GM19324 (cell line): ENCODE results near the gene ILF3.

Experiments
- ATAC-seq: cut with Tn5 transposase; IDR thresholded peaks from one replicate; pipeline ENCODE4 v1.9.1; 2021; ENCODE audit warnings: mild to moderate bottlenecking, moderate library complexity; ENCODE audit not compliant: unreplicated experiment, low FRiP score

The ILF3 gene

DNA sequence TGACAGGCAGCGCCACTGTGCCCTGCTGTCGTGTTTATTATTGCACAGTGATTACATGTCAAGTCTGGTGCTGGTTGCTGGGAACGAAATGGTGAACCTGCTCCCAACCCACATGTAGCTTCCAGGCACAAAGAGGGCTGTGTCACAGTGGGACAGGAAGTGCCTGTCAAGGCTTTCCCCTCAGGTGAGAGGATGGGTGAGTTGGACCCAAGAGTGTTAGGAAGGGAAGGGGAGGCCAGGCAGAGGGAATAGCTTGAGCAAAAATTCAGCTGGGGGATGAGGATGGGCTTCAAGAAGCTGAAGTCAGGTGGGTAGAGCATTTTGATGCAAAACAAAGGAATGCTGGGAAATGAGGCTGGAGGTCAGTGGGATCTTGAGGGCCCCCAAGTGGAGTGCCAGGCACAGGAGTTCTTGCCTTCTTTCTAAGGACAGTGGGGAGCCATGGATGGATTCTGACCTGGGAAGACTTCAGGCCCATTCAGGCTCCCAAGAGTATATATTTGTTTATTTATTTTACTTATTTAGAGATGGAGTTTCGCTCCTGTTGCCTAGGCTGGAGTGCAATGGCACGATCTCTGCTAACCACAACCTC is 38.6 kb downstream of the ILF3 start:
- ATAC-seq = no peak

DNA sequence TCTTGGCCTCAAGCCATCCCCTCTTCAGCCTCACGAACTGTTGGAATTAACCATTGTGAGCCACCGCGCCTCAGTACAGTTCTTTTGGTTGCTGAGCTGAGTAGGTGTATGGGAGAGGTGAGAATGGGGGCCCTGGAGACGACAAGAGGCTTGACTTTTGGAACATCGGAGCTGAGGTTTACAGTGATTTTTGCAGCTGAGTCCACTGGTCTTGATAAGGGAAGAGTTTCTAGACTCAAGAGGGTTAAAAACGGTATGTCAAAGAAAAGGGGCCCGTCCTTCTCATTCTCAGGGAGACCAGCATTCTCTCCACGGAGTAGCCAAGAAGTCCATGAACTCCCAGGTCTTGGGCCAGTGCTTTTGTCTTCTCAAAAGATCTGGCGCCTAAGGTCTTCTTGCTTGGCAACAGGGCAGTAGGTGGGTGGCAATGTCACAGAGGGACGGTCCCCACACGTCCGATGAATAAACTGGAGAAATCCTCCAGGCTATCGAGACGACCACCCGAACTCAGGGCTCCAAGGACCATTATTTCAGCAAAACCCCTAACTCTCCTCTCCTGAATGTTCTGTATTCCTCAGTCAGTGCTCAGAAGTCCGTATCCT is 40.7 kb downstream of the ILF3 start:
- ATAC-seq = no peak

DNA sequence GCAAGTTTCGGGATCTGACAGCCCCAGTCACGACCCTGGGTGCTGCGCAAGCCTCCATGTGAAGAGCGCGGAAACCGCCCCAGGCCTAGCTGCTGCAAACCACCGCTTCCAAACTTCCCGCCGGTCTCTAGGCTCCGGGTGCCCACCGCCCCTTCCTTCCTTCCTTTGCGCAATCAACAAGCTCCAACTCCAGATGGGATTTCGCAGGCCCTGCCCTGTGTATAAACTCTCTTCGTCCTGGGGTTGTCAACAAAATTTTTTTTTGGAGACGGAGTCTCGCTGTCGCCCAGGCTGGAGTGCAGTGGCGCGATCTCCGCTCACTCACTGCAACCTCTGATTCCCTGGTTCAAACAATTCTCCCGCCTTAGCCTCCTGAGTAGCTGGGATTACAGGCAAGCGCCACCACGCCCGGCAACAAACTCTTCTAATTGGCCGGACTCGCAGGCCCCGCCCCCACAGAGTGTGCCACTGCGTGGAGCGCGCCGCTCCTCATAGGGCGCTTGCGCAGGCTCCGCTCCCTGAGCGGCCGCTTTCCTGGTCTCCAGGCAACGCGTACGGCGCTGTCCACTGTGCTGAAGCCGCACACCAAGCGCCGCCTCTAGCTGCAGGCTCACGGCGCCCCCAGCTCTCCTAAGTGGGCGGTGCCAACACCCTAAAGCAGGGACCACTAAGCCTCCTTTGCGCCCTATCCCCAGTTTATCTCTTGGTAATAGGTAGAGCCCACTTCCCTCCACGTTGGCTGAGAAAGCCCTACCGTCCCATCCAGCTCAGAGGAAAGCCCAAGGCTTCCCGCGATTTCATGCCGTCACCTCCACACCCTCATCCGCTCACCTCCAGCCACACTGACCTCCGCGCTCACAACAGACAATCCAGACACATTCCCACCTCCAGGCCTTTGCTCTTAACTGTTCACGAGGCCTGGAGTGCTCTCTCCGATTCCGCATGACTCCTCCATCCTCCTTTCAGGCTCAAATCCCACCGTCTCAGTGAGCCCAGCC is 41.6 kb downstream of the ILF3 start:
- ATAC-seq = peak; percentile 61

DNA sequence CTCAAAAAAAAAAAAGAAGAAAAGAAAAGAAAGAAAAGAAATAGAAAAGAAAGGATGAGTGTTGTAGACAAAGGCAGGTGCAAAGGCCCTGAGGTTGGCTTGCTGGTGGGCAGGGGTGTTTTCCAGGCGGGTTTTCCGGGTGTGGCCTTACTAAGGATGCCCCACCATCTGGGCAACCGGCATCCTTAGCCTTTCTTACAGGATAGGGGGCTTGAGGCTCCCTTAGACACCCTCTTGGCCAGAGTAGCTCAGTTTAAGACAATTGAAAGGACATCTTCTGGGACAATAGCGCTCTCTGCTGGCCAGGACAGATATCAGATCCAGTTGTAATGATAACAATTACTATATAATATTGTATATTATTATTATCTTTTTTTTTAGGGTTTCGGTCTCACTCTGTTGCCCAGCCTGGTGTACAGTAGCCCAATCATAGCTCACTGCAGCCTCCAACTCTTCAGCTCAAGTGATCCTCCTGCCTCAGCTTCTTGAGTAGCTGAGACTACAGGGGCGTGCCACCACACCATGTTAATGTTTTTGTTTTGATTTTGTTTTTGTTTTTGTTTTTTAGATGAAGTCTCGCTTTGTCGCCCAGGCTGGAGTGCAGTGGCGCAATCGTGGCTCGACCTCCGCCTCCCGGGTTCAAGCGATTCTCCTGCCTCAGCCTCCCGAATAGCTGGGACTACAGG is 45.6 kb downstream of the ILF3 start:
- no peak for ATAC-seq

DNA sequence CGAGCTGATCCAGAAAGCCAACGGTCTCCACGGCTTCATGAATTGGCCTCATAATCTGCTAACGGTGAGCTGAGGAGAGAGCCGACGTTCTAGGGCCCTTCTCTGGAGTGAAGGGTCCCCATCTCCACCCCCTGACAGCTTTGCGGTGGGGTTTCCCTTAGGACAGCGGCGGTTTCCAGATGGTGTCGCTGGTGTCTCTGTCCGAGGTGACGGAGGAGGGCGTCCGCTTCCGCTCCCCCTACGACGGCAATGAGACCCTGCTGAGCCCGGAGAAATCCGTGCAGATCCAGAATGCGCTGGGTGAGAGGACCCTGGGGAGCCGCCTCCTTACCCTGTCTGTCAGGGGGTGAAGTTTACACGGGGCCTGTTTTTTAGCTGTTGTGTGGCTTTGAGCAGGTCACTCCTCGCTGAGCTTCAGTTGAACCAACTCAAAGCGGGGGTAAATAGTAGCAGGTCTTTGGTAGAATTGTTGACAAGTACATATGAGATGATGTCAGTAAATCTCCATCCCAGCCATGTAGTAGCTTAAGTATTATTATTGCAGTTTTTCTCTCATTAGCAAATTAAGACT is 47.9 kb downstream of the ILF3 start:
- ATAC-seq = no peak

DNA sequence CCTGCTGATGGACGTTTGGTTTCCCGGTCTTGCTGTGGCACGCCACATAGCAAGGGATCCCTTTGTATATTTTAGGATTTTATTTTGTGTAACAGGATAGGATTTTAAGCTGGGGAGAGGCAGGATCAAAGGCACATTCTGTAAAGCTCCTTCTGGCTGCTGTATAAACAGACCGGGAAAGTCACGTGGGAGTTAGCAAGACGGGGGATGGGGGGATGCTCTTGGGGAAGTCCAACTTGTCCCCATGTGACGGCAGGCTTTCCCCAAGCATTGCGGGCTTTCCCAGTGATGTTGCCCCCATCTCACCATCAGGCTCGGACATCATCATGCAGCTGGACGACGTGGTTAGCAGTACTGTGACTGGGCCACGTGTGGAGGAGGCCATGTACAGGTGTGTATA is 52.8 kb downstream of the ILF3 start:
- ATAC-seq = no peak

DNA sequence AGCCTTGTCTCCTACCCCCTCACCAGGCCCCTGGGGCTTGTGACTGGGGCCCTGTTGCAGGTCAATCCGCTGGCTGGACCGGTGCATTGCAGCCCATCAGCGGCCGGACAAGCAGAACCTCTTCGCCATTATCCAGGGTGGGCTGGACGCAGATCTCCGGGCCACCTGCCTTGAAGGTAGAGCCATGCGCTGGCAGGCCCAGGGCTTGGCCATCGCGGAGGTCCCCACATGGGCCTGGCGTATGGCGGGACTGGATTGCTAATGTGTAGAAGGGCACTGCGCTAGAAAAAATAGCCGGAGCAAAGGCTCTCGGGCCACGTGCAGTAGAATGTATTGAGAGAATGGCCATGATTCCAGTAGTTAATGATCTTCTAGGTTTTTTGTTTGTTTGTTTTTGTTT is 53.3 kb downstream of the ILF3 start:
- ATAC-seq = no peak

DNA sequence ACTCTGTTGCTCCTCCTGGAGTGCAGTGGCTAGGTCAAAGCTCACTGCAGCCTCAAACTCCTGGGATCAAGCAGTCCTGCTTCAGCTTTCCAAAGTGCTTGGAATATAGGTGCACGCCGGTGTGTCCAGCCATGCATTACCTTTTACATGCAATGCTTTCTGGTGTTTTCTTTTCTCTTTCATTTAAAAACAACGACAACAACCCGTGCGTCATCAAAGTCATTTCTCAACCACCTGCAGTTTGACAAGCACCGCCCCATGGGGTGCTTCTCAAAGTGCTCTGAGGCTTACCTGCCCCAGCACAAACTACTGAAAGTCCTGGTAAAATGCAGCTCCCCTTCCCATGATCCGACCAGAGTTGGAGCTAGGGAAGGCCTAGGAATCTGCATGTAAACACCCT is 54.1 kb downstream of the ILF3 start:
- ATAC-seq = no peak

DNA sequence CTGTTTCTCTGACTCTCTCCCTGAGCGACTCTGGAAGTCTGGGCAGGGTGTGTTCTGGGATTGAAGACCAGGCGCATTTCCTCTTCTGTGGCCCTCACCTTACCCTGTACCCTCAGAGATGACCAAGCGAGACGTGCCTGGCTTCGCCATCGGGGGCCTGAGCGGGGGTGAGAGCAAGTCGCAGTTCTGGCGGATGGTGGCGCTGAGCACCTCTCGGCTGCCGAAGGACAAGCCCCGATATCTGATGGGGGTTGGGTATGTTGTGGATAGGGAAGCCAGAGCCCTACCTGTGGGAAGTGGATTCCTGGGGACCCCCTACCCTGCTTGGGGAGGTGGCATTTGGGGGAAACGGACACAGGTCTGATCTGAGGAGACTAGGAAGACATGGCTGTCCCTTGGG is 57.9 kb downstream of the ILF3 start:
- no peak for ATAC-seq

DNA sequence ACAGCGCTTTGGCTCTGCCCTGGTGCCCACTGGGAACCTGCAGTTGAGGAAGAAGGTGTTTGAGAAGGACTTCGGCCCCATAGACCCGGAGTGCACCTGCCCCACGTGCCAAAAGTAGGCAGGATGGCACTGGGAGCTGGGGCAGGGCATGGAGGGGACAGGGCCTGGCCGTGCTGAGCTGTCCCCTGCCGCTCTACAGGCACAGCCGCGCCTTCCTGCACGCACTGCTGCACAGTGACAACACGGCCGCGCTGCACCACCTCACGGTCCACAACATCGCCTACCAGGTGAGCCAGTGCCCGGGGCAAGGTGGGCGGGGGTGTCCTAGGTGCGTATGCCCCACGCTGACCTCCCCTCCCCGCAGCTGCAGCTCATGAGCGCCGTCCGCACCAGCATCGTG is 58.6 kb downstream of the ILF3 start:
- no peak for ATAC-seq

DNA sequence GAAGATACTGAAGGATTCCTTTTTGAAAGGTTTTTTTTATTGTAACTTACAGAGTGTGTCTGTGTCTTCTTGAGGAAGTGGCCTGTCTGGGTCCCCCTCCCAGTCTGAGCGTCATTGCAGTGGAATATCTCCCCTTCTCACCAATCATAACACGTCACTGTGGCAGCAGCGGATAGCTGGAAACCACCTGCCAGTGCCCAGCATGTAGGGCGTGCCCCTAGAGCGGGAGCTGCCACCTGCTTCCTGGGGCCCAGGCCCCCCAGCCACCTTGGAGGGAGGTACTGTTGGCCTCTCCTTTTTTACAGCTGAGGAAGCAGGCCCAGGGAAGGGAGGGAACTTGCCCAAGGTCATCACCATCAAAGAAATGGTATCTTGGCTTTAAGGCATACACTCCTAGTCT is 59.2 kb downstream of the ILF3 start:
- ATAC-seq = no peak

DNA sequence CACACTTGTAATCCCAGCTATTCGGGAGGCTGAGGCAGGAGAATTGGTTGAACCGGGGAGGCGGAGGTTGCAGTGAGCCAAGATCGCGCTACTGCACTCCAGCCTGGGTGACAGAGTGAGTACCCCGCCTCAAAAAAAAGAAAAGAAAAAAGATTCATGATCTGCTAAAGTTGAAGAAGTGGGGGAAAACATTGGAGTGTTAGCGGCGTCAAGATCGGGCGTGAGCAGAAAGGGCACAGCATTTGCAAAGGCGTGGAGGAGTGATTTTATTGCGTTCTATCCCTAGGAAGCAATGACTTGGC is 62.9 kb downstream of the ILF3 start:
- ATAC-seq = no peak

DNA sequence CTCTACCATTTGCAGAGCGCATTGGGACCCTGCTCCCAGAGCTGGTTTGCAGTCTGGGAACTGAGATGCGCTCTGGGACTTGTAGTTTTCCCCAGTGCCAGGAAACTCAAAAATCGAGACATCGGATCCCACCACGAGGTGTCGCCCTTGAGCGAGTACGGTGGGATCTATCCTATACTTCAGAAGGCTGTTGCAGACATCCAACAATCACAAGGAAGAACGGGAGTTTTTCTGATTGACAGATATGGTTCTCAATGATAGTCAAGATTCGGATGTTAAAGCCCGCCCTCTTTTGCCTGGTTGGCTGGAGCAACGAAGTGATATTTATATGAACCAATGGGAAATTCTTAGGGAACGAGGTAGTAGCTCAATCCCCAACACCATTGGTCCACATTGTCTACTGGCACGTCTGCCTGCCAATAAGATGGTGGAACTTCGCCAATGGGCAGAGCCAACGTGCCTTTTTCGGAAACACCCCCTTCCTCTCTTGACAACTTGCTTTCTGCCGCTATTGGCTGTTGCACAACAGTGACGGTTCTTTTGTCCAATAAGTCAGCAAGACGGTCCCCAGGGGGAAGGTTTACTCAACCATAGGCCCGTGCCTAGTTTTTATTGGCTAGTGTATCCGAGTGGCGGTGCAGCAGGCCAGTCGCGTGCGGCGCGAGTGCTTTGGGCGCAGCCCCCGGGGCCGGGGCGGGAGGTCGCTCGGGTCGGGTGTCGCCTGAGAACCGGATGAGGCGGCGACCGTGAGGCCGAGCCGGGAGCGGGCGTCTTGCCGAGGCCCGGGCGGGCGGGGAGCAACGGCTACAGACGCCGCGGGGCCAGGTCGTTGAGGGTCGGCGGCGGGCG is 63.4 kb downstream of the ILF3 start, which contains the start of gene DNM2:
TSS of gene DNM2 (plus strand) at position 724 of the 849 bp plus-strand sequence. CDS start 164 bp downstream, outside the sequence.
- peak; percentile 88 for ATAC-seq

DNA sequence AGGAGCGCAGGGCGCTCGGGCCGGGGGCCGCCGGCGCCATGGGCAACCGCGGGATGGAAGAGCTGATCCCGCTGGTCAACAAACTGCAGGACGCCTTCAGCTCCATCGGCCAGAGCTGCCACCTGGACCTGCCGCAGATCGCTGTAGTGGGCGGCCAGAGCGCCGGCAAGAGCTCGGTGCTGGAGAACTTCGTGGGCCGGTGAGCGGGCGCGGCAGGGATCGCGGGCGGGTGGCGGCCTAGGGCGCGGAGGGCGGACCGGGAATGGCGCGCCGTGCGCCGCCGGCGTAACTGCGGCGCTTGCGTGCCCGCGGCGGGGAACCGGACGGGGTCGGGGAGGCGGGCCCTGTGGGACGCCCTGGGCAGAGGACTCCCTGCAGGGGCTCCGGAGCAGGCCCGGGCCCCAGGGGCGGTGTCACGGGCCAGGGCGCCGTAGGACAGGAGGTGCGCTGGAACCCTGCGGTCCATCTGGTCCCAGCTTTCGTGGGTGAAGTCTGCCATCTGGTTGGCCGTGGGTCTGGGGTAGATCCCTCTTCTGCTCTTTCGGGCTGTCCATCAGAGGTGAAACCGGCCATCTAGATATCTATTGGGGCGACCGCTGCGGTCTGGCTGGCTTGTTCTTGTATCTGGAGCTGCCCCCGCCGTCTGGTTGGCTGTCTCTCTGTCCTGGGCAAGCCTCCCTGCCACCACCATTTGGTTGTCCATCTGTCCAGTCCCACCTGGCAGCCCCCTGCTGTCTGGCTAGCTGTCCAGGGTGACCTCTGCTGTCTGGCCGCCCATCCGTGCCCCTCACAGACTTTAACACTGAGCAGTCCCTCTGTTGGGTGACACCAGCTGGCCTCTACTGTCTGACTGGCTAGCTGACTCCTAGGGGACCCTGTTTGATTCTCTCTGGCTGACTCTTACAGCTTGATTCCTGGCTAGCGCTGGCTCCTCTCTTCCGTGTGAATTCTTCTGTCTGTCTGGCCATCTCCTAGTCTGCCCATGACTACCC is 64.4 kb downstream of the ILF3 start:
- ATAC-seq = peak; percentile 11

DNA sequence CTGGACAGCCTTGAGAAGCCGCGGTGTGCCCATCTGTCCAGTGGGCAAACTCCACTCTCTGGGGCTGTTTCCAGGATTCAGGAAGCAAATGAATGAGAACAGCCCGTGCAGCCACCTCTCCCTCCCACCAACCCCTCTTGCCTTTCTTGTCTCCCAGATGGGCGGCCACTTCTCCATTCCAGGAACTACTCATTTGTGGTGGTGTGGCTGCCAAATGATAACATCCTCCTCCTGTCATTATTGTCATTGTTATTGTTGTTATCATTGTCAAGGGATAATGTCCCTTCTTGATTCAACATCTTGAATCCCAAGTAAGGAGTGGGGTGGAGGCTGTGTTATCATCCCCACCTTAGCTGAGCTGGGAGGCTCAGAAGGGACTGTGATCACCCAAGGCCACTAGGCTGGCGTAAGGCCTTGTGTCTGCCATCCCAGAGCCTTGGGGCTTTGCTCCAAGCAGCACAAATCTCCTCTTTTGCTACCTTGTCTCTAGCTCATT is 65.4 kb downstream of the ILF3 start:
- ATAC-seq = no peak

DNA sequence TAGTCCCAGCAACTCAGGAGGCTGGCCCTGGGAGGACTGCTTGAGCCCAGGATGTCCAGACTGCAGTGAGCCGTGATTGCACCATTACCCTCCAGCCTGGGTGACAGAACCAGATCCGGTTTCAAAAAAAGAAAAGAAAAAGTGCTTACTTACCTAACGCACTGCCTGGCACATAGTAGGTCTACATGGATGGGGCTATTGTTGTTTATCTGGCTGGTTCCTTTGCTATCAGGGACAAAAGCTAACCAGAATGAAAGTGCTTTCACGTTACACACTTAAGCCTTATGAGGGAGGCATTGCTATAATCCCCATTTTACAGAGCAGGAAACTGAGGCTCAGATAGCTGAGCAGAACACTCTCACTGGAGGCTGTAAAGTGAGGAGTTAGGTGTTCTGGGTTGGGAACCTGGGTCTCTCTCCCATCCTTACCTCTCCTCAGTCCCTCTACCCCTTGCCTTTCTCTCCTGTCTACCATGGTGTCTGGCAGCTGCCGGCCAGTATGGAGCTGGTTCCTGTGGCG is 66.5 kb downstream of the ILF3 start:
- ATAC-seq = no peak

DNA sequence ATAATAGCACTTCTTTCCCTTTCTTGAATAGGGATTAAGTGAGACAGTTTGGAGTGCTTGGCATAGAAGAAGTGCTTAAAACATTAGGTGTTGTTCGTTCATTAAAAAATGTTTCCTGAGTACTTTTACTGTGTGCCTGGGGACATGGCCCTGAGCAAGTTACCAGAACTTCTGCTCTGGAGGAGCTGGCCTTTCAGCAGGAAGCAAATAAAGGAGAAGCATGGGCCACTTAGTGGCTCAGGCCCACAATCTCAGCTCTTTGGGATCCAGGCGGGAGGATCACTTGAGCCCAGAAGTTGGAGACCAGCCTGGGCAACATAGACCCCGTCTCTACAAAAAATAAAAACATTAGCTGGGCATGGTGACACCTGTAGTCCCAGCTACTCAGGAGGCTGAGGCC is 69.4 kb downstream of the ILF3 start:
- no peak for ATAC-seq

DNA sequence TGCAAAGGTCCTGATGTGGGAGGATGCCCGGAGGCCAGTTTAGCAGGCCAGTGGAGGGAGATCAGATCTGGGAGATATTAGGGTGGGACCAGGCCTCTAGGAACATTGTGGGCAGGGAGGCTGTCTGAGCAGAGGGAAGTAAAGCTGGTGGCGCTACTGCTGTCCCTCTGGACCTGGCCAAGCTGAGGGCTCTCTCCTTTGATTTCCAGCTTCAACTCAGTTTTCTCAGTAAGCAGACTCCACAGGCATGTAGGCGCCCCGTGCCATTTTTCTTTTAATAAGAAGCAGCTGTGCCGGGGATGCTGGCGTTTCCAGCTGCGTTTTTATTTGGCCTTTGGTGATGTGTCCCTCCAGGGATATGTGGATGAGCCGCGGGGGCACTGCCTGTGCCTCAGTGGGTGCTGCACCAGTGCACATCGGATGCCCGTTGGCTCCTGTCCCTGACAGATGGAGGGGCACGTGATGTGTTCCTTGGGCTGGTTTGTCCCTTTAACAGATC is 70.5 kb downstream of the ILF3 start:
- ATAC-seq = no peak
